Measurements from ENCODE around the gene PRTG.

DNA sequence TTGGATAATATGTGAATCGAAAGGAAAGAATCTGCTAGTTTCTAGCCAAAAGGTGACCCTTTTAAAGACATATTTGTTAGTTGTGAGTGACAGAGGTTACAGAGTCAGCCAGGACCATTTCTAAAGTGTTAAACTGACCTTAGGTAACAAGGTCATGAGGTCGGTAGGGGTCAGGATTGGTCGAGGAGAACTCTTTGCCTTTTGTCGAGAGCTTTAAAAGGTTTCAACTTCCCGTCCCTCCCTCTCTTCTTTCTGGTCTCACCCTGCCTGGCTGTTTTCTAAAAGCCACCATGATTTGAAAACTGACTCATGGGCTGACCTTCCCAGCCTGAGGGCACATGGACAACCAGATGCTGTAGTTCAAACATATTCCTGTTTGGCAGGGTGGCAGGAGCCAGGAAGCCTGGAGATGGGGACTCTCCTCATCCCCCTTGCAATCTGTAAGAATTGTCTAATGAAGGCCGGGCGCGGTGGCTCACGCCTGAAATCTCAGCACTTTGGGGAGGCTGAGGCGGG lies 25.8 kb upstream of the PRTG start:
- TF ChIP-seq, protein P1, sequence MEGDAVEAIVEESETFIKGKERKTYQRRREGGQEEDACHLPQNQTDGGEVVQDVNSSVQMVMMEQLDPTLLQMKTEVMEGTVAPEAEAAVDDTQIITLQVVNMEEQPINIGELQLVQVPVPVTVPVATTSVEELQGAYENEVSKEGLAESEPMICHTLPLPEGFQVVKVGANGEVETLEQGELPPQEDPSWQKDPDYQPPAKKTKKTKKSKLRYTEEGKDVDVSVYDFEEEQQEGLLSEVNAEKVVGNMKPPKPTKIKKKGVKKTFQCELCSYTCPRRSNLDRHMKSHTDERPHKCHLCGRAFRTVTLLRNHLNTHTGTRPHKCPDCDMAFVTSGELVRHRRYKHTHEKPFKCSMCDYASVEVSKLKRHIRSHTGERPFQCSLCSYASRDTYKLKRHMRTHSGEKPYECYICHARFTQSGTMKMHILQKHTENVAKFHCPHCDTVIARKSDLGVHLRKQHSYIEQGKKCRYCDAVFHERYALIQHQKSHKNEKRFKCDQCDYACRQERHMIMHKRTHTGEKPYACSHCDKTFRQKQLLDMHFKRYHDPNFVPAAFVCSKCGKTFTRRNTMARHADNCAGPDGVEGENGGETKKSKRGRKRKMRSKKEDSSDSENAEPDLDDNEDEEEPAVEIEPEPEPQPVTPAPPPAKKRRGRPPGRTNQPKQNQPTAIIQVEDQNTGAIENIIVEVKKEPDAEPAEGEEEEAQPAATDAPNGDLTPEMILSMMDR (IDR thresholded peaks at IDR 0.05): no peak
- TF ChIP-seq POLR2A (IDR thresholded peaks at IDR 0.05): no peak
